DND-41 (cell line): ENCODE results near the gene FTMT.
A peak's percentile ranks its signal among the peaks of the same experiment; 100 is the strongest.

Experiments used
- ATAC-seq: fragments of 200-7000 bp; cut with Tn5 transposase; 3 replicates; pipeline ENCODE4 v1.9.1; 2021; ENCODE audit warnings: low read depth; ENCODE audit not compliant: insufficient read depth
- DNase-seq: peaks from one replicate; pipeline ENCODE4 v3.0.0-alpha.2; 2020
- H2AFZ ChIP-seq: 2 replicates; pipeline ENCODE4 v1.6.0; 2012; ENCODE audit warnings: low read depth, low read length
- H3K27ac ChIP-seq: 2 replicates; pipeline ENCODE4 v1.5.1; 2012; ENCODE audit warnings: low read length, inconsistent platforms
- H3K27me3 ChIP-seq: fragments of 200-600 bp; sonication (generic); 2 replicates; pipeline ENCODE4 v1.6.0; 2012; ENCODE audit warnings: low read length, mild to moderate bottlenecking, inconsistent platforms; ENCODE audit not compliant: insufficient read depth, poor library complexity
- H3K36me3 ChIP-seq: 2 replicates; pipeline ENCODE4 v1.5.1; 2012; ENCODE audit warnings: low read length, inconsistent platforms; ENCODE audit not compliant: insufficient read depth
- H3K4me1 ChIP-seq: 2 replicates; pipeline ENCODE4 v1.5.1; 2012; ENCODE audit warnings: mild to moderate bottlenecking, low read length; ENCODE audit not compliant: insufficient read depth
- H3K4me2 ChIP-seq: 2 replicates; pipeline ENCODE4 v1.6.0; 2012; ENCODE audit warnings: mild to moderate bottlenecking, moderate library complexity, low read length, inconsistent platforms; ENCODE audit not compliant: insufficient read depth
- H3K4me3 ChIP-seq, 2 experiments: fragments of 200-600 bp in 1 of 2; shearing (Covaris generic) in 1 of 2; 2 replicates each; pipeline ENCODE4 v1.5.1; 2012 to 2016; ENCODE audit warnings: inconsistent platforms in 2 of 2, low read length in 2 of 2, mild to moderate bottlenecking in 2 of 2, low read depth in 1 of 2, moderate library complexity in 1 of 2
- H3K79me2 ChIP-seq: 2 replicates; pipeline ENCODE4 v1.6.0; 2012; ENCODE audit warnings: low read length, inconsistent platforms; ENCODE audit not compliant: insufficient read depth
- H3K9ac ChIP-seq: 2 replicates; pipeline ENCODE4 v1.6.0; 2012; ENCODE audit warnings: low read depth, mild to moderate bottlenecking, inconsistent platforms, low read length, moderate library complexity
- H3K9me3 ChIP-seq: 2 replicates; pipeline ENCODE4 v1.5.1; 2012; ENCODE audit warnings: low read length, moderate library complexity, mild to moderate bottlenecking, inconsistent platforms; ENCODE audit not compliant: insufficient read depth, severe bottlenecking
- H4K20me1 ChIP-seq: 2 replicates; pipeline ENCODE4 v1.6.0; 2012; ENCODE audit warnings: low read length; ENCODE audit not compliant: insufficient read depth
- EZH2 ChIP-seq: IDR thresholded peaks from 3 replicates; pipeline ENCODE4 v1.6.1; 2012; ENCODE audit warnings: borderline replicate concordance, low read depth, mild to moderate bottlenecking, moderate library complexity, low read length, inconsistent platforms; ENCODE audit not compliant: severe bottlenecking
- TF ChIP-seq, protein P1 (sequence below): IDR thresholded peaks from 2 replicates; pipeline ENCODE4 v1.5.1; 2012; ENCODE audit warnings: borderline replicate concordance, low read length, moderate library complexity, mild to moderate bottlenecking; ENCODE audit not compliant: poor library complexity, severe bottlenecking; ENCODE audit errors: extremely low read depth

Gene FTMT

GRCh38 chr5:121885630-121886029, 33.9 kb downstream of the FTMT start:
- Histone ChIP-seq H3K4me2 (no peak overlapping the region), H3K36me3 (no peaks in the 10 kb centered on the region), H3K27me3 (no peaks in the 10 kb centered on the region), H4K20me1 (no peaks in the 10 kb centered on the region), H3K27ac (no peak overlapping the region), H2AFZ (0 out of 2 replicates have a peak overlapping the region, but pooled peaks have one; percentile 21), H3K4me1 (no peaks in the 10 kb centered on the region), H3K79me2 (no peaks in the 10 kb centered on the region), H3K9me3 (peaks cover 6% of the 10 kb centered on the region), H3K9ac (no peak overlapping the region), H3K4me3 (no peak overlapping the region)
- TF ChIP-seq, protein P1, sequence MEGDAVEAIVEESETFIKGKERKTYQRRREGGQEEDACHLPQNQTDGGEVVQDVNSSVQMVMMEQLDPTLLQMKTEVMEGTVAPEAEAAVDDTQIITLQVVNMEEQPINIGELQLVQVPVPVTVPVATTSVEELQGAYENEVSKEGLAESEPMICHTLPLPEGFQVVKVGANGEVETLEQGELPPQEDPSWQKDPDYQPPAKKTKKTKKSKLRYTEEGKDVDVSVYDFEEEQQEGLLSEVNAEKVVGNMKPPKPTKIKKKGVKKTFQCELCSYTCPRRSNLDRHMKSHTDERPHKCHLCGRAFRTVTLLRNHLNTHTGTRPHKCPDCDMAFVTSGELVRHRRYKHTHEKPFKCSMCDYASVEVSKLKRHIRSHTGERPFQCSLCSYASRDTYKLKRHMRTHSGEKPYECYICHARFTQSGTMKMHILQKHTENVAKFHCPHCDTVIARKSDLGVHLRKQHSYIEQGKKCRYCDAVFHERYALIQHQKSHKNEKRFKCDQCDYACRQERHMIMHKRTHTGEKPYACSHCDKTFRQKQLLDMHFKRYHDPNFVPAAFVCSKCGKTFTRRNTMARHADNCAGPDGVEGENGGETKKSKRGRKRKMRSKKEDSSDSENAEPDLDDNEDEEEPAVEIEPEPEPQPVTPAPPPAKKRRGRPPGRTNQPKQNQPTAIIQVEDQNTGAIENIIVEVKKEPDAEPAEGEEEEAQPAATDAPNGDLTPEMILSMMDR, result no peak
- no peak for TF ChIP-seq EZH2
- DNase-seq (no peak), ATAC-seq (no peak)

DNA sequence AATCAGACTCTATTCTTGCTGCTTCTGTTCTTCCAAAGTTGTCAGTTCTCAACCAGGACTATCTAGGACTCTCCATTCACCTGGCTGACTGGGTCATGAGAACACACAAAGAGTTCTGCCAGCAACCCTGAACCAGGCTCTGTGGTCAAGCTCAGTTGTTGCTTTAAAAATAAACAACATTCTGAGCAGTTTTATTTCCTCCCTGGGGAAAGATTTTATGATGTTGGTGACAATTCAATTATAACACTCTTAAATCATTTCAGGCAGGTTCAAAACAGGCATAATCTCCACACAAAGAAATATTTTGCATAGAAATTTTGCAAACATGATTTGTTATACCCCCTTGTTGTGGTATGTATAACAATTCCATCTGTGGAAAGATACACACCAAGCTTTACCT, 36.0 kb downstream of the FTMT start:
- Histone ChIP-seq H2AFZ (no peak overlapping the region), H3K79me2 (no peaks in the 10 kb centered on the region), H3K9me3 (peaks cover 7% of the 10 kb centered on the region), H3K4me3 (no peak overlapping the region), H3K27me3 (no peaks in the 10 kb centered on the region), H3K27ac (no peak overlapping the region), H3K4me2 (no peak overlapping the region), H3K36me3 (no peaks in the 10 kb centered on the region), H3K4me1 (no peaks in the 10 kb centered on the region), H3K9ac (no peak overlapping the region), H4K20me1 (no peaks in the 10 kb centered on the region)
- TF ChIP-seq, protein P1, result no peak
- no peak for TF ChIP-seq EZH2
- DNase-seq (no peak), ATAC-seq (no peak)

DNA sequence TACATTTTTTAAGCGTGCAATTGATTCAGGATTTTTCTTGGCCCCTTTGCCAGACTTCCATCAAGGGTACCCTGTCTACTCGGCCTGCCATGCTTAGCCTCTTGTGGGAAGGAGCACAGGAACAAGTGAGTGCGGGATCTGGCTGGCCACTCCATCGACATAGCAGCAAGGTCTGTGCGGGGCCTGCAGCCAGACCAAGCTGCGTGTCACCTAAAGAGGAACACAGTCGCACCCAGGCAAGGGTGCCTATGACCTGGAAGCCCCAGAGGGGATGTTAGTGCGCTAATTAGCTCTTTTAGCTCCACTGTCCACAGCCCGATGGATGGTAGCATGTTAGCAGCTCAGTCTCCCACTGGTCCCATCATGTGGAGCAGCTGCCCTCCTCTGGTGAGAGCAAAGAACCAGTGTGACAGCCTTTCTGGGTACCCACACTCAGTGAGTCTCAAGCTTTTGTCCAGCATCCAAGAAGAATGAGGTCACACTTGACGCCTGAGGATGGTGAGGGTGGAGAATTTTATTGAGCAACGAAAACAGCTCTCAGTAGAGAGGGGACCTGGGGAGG, 38.7 kb downstream of the FTMT start:
- Histone ChIP-seq H2AFZ (no peak overlapping the region), H4K20me1 (no peaks in the 10 kb centered on the region), H3K9me3 (peaks cover 7% of the 10 kb centered on the region), H3K79me2 (no peaks in the 10 kb centered on the region), H3K36me3 (no peaks in the 10 kb centered on the region), H3K4me3 (no peak overlapping the region), H3K4me2 (no peak overlapping the region), H3K4me1 (no peaks in the 10 kb centered on the region), H3K27me3 (no peaks in the 10 kb centered on the region), H3K9ac (no peak overlapping the region), H3K27ac (no peak overlapping the region)
- no peak for DNase-seq
- TF ChIP-seq EZH2, result no peak
- no peak for ATAC-seq

DNA sequence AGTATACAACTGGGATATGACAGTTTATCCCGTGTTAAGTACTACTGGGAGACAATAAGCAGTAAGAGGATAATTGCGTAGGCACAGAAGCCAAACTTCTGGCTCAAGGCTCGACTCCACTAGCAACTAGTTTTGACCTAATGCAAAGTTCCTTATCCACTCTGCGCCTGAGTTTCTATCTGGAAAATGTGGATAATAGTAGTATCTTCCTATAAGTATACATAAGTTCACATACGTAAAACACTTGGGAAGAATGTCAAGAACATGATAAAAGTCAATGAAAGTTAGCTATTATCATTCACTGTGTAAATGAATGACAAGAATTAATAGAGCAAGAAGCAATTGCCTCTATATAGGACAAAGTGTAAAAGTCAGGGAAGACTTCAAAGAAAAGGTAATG, 45.7 kb downstream of the FTMT start:
- no peak overlapping the region for H3K4me3 ChIP-seq
- no peak overlapping the region for H3K9ac ChIP-seq
- H3K9me3 ChIP-seq, result no peaks in the 10 kb centered on the region
- no peak overlapping the region for H3K4me2 ChIP-seq
- H4K20me1 ChIP-seq, result no peaks in the 10 kb centered on the region
- DNase-seq (no peak), ATAC-seq (no peak)
- no peaks in the 10 kb centered on the region for H3K36me3 ChIP-seq
- no peaks in the 10 kb centered on the region for H3K4me1 ChIP-seq
- H2AFZ ChIP-seq, result 0 out of 2 replicates have a peak overlapping the region, but pooled peaks have one; percentile 2
- H3K79me2 ChIP-seq, result no peaks in the 10 kb centered on the region
- no peaks in the 10 kb centered on the region for H3K27me3 ChIP-seq
- TF ChIP-seq EZH2, result no peak
- TF ChIP-seq, protein P1, result no peak
- H3K27ac ChIP-seq, result no peak overlapping the region
